Umbilical cord (tissue), 2 donors: Measurements from ENCODE around the gene OXLD1. TPM values are rescaled to one million over a fixed set of nuclear protein-coding genes. Genes with fewer than 3 reads are reported as not detected.

ENCODE experiments used
- DNase-seq: peaks from one replicate; pipeline ENCODE4 v3.0.0-alpha.2; 2015; ENCODE audit warnings: low spot score
- total RNA-seq: library from RNA; depleted of rRNA; stranded (reverse); fragments of >200 nt; gene quantifications from one replicate; pipeline ENCODE4 v1.2.3, GENCODE V29; 2014; ENCODE audit warnings: low replicate concordance; ENCODE audit not compliant: insufficient read depth

OXLD1 gene
- 20.7 TPM for total RNA-seq

GRCh38 chr17:81666342-81667191 lies at the start of gene OXLD1, which contains the start of gene CCDC137:
Gene OXLD1 (minus strand): TSS chr17:81666605. CDS start chr17:81666577, 28 bp downstream.
Gene CCDC137 (plus strand): TSS chr17:81666737. CDS start chr17:81666767, 30 bp downstream.
- peak; percentile 97 for DNase-seq

GRCh38 chr17:81715107-81715871 lies 48.9 kb upstream of the OXLD1 start:
- DNase-seq = no peak

GRCh38 chr17:81714412-81715106 lies 48.2 kb upstream of the OXLD1 start:
- DNase-seq = no peak

- DNase-seq = no peak
Measured at GRCh38 chr17:81713556-81714411, 47.4 kb upstream of the OXLD1 start.

- DNase-seq = no peak
Measured at GRCh38 chr17:81713004-81713555, 46.7 kb upstream of the OXLD1 start.

GRCh38 chr17:81712468-81713003 lies 46.1 kb upstream of the OXLD1 start:
- DNase-seq = no peak

- DNase-seq = peak; percentile 71
Measured at GRCh38 chr17:81711814-81712467, 45.5 kb upstream of the OXLD1 start, which contains the start of gene SLC25A10. Gene SLC25A10 (plus strand): TSS chr17:81712284. CDS start chr17:81712427, 143 bp downstream.

GRCh38 chr17:81710514-81711308 lies 44.3 kb upstream of the OXLD1 start:
- DNase-seq = no peak

- DNase-seq = no peak
Measured at GRCh38 chr17:81708739-81709185, 42.4 kb upstream of the OXLD1 start.

GRCh38 chr17:81707725-81708646 lies 41.6 kb upstream of the OXLD1 start:
- DNase-seq = no peak

GRCh38 chr17:81706757-81707624 lies 40.6 kb upstream of the OXLD1 start:
- DNase-seq = no peak

- no peak for DNase-seq
Measured at GRCh38 chr17:81706232-81706611, 39.8 kb upstream of the OXLD1 start.

- no peak for DNase-seq
Measured at GRCh38 chr17:81705518-81706231, 39.3 kb upstream of the OXLD1 start.

GRCh38 chr17:81703747-81704654 lies 37.6 kb upstream of the OXLD1 start:
- no peak for DNase-seq
